AG10803 (cell line): ENCODE measurements around the gene NIPBL.
"Not testable (repeated sequence)": the region's sequence is repeated elsewhere in the genome, so short reads cannot be mapped to it uniquely, and the experiment has no call there.

Experiments used
- DNase-seq: peaks from one replicate; pipeline ENCODE4 v3.0.0; 2010; ENCODE audit warnings: low read depth
- H3K4me3 ChIP-seq: 2 replicates; pipeline ENCODE4 v1.5.1; 2011; ENCODE audit warnings: mild to moderate bottlenecking, low read length, control low read depth
- TF ChIP-seq, protein P1 (sequence below): conservative IDR thresholded peaks from 2 replicates; pipeline ENCODE4 v1.5.1; 2011; ENCODE audit warnings: mild to moderate bottlenecking, low read length, control low read depth, inconsistent platforms

Gene NIPBL

DNA sequence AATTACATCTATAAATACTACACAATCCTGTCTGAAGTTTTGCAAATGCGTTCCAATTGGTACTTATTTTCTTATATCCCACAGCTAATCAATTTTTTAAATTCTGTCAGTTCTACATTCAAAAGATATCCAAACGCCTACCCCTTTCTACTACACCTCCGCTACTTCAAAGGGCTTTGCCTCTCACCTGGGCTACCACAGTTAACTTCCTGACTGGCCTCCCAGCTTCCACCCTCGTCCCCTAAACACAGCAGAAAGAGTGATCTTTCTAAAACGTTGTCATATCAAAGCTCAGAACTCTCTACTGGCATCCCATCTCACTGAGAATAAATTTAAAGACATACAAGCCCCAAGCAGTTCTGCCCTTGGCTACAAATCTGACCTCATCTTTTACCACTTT is 32.3 kb upstream of the NIPBL start:
- no peak overlapping the region for H3K4me3 ChIP-seq
- no peak for DNase-seq
- TF ChIP-seq, protein P1, sequence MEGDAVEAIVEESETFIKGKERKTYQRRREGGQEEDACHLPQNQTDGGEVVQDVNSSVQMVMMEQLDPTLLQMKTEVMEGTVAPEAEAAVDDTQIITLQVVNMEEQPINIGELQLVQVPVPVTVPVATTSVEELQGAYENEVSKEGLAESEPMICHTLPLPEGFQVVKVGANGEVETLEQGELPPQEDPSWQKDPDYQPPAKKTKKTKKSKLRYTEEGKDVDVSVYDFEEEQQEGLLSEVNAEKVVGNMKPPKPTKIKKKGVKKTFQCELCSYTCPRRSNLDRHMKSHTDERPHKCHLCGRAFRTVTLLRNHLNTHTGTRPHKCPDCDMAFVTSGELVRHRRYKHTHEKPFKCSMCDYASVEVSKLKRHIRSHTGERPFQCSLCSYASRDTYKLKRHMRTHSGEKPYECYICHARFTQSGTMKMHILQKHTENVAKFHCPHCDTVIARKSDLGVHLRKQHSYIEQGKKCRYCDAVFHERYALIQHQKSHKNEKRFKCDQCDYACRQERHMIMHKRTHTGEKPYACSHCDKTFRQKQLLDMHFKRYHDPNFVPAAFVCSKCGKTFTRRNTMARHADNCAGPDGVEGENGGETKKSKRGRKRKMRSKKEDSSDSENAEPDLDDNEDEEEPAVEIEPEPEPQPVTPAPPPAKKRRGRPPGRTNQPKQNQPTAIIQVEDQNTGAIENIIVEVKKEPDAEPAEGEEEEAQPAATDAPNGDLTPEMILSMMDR: no peak

DNA sequence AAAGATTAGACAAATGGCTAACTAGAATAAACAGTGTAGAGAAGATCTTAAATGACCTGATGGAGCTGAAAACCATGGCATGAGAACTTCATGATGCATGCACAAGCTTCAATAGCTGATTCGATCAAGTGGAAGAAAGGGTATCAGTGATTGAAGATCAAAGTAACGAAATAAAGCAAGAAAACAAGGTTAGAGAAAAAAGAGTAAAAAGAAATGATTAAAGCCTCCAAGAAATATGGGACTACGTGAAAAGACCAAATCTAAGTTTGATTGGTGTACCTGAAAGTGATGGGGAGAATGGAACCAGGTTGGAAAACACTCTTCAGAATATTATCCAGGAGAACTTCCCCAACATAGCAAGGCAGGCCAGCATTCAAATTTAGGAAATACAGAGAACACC is 28.0 kb upstream of the NIPBL start:
- DNase-seq, H3K4me3 ChIP-seq: not testable (repeated sequence)

DNA sequence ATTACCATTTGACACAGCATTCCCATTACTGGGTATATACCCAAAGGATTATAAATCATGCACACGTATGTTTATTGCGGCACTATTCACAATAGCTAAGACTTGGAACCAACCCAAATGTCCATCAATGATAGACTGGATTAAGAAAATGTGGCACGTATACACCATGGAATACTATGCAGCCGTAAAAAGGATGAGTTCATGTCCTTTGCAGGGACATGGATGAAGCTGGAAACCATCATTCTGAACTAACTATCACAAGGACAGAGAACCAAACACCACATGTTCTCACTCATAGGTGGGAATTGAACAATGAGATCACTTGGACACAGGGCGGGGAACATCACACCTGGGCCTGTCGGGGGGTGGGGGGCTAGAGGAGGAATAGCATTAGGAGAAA is 23.7 kb upstream of the NIPBL start:
- not testable (repeated sequence) for H3K4me3 ChIP-seq, DNase-seq

GRCh38 chr5:36854402-36855140 is 22.0 kb upstream of the NIPBL start:
- TF ChIP-seq, protein P1: no peak
- no peak overlapping the region for H3K4me3 ChIP-seq
- no peak for DNase-seq

DNA sequence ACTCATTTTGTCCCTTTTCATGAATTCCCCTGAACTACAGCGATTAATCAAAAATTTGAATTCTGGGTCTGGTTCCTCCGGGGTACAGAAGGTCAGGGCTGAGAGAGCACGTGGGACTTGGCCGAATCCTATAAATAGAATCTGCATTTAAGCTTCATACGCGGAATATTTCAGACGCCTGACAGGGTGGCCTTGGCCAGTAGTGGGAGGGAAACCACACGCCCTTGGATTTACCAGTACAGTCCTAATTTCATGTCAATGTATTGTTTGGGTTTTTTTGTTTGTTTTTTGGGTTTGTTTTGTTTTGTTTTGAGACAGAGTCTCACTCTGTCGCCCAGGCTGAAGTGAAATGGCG is 21.5 kb upstream of the NIPBL start:
- H3K4me3 ChIP-seq: no peak overlapping the region
- TF ChIP-seq, protein P1: no peak
- DNase-seq: no peak

DNA sequence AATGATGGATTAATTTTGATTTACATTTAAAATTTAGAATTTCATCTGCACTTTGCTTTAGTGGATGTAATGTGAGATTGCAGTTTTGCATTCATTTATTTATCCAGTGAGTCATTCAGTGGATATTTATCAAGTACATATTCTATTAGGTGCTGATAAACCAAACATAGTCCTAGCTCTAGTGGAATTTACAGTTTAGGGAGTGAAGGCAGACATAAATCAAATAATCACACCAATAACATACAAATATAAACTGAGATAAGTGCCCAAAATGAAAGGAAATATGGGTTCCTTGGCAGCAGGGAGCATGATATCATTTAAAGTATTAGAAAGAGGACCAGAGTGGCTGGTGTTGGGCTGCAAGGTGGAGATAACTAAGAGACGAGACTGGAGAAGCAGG is 14.7 kb upstream of the NIPBL start:
- TF ChIP-seq, protein P1: no peak
- DNase-seq: no peak
- no peak overlapping the region for H3K4me3 ChIP-seq

- TF ChIP-seq, protein P1: peak; percentile 73
- no peak overlapping the region for H3K4me3 ChIP-seq
- DNase-seq: peak; percentile 67
Observed at GRCh38 chr5:36870399-36871040, 6.0 kb upstream of the NIPBL start.

GRCh38 chr5:36874465-36874864 is 2.1 kb upstream of the NIPBL start:
- peak overlapping the region; percentile 83 for H3K4me3 ChIP-seq
- TF ChIP-seq, protein P1: no peak
- no peak for DNase-seq
